Activated CD4-positive, alpha-beta T cell treated with anti-CD3 and anti-CD28 coated beads, Interleukin-2, amount 50 U/mL, for 24 hours (primary cell): ENCODE results near the gene PEMT.

Experiments
- DNase-seq, 2 donors: peaks; one replicate each; pipeline ENCODE4 v3.0.0-alpha.2; 2020; ENCODE audit warnings: low read depth in 1 of 2, low spot score in 1 of 2

Gene PEMT

GRCh38 chr17:17537311-17538099 is 54.0 kb downstream of the PEMT start:
- DNase-seq = no peak

- DNase-seq = no peak
Observed at GRCh38 chr17:17536702-17537101, 54.8 kb downstream of the PEMT start.

- no peak for DNase-seq
Observed at GRCh38 chr17:17535957-17536356, 55.6 kb downstream of the PEMT start.

- DNase-seq = no peak
Observed at GRCh38 chr17:17533901-17534441, 57.5 kb downstream of the PEMT start.

- no peak for DNase-seq
Observed at GRCh38 chr17:17532991-17533390, 58.5 kb downstream of the PEMT start.

GRCh38 chr17:17531156-17531555 is 60.4 kb downstream of the PEMT start:
- DNase-seq = no peak

- no peak for DNase-seq
Observed at GRCh38 chr17:17528696-17529652, 62.5 kb downstream of the PEMT start.

- no peak for DNase-seq
Observed at GRCh38 chr17:17527956-17528500, 63.5 kb downstream of the PEMT start.

- no peak for DNase-seq
Observed at GRCh38 chr17:17527534-17527933, 64.0 kb downstream of the PEMT start.

- no peak for DNase-seq
Observed at GRCh38 chr17:17526369-17526768, 65.1 kb downstream of the PEMT start.

GRCh38 chr17:17525956-17526355 is 65.6 kb downstream of the PEMT start:
- DNase-seq = no peak

- DNase-seq = no peak
Observed at GRCh38 chr17:17525311-17525710, 66.2 kb downstream of the PEMT start.

- DNase-seq = no peak
Observed at GRCh38 chr17:17523731-17524490, 67.6 kb downstream of the PEMT start.

- DNase-seq = no peak
Observed at GRCh38 chr17:17523001-17523730, 68.3 kb downstream of the PEMT start.

GRCh38 chr17:17520599-17521232 is 70.8 kb downstream of the PEMT start:
- no peak for DNase-seq

GRCh38 chr17:17519886-17520285 is 71.6 kb downstream of the PEMT start:
- no peak for DNase-seq

- DNase-seq = no peak
Observed at GRCh38 chr17:17518951-17519350, 72.6 kb downstream of the PEMT start.

GRCh38 chr17:17518014-17518413 is 73.5 kb downstream of the PEMT start:
- no peak for DNase-seq

- DNase-seq = no peak
Observed at GRCh38 chr17:17516941-17517720, 74.4 kb downstream of the PEMT start.
